GM21390 (cell line): ENCODE data around the gene SDSL.

ENCODE experiments used
- ATAC-seq: cut with Tn5 transposase; IDR thresholded peaks from one replicate; pipeline ENCODE4 v1.9.1; 2021; ENCODE audit not compliant: unreplicated experiment

The SDSL gene

DNA sequence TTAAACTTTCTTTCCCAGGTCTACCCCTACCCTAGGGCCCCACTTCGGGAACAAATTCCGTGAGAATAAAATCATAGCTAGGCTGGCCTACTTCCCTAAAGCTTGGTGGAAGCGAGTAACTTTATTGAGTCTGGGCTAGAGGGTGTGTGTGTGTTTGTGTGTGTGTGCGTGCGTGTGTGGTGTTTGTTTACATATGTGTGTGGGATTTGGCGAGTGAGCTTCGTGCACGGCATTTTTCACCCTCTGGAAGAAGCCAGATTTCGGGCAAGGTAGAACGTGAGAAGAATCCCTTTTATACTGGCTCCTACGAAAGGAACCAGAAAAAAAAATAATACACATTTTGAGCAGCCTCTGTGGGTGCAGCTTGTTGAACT, 57.0 kb downstream of the SDSL start:
- ATAC-seq: no peak

GRCh38 chr12:113479590-113480335, 57.6 kb downstream of the SDSL start:
- no peak for ATAC-seq

DNA sequence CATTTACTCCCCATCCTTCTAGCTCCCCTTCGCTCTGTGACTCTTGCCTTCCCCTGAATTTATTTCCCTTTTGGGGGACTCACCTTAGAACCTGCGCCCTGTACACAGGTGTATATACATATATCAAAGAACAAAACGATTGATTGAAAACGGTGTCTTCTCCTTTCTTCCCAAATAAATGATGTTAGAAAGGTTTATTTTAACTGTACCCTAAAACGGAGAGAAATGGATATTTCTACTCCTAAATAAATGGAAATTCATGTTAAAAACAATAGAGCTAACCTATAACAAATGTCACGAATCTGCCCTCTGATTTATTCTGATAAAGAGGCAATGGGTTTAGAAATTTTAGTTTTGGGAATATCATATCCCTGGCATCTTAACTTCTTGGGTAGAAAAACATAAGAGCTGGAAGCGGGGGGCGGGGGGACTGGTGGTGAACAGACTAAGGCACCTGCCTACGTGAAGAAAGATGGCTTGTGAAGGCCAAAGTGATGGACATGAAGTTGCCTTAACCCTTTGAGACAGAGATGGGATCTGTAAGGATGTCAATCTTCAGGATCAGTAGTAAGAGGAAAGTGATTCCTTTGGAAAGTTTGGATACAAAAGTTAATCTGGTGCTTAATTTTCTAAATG, 58.3 kb downstream of the SDSL start:
- ATAC-seq: no peak

- ATAC-seq: no peak
Observed at GRCh38 chr12:113482334-113482733, 60.2 kb downstream of the SDSL start.

DNA sequence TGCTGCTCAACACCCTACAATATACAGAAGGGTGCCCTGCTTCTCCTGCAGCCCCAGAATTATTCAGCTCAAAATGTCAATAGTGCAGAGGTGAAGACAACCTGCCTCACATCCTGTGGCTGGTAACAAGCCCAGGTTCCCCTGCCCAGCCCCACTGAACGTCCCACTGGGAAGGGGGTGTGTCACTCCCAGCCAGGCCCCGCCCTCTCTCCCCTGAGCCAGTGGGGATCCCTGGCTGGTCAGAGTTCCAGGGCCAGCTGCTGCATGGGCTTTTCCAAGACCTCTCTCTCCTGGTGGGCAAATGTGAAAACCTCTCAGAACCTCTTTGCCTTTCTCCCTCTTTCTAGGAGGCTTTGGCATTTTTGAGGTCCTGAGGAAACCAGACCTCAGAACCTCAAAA, 63.1 kb downstream of the SDSL start:
- ATAC-seq: no peak

DNA sequence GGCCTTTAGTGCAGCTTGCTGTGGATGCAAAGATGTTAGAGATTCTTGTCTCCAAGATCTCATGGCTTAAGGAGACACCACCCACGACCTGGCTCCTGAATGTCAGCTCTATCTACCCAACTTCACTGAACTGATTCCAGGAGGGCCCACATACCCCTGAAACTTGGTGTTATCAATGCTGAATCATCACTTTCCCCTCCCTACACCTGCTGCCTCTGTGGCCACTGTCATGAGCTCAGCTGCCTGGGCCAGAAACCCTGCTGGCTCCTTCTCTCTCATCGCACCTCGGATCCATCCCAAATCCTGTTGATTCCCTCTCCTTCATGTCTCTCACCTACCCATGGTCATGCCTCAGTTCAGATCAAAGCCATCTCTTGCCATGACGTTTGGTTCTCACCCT, 64.5 kb downstream of the SDSL start:
- ATAC-seq: no peak
